H9 (cell line): ENCODE results near the gene MARCHF10. TPM values are rescaled to one million over a fixed set of nuclear protein-coding genes. Genes with fewer than 3 reads are reported as not detected.

Experiments
- DNase-seq: peaks from one replicate; pipeline ENCODE4 v3.0.0-alpha.2; 2017
- H2AFZ ChIP-seq: one replicate; pipeline ENCODE4 v1.6.1; 2013; ENCODE audit warnings: mild to moderate bottlenecking, low read length, control low read depth, moderate library complexity
- H2AK5ac ChIP-seq: 2 replicates; pipeline ENCODE4 v1.6.1; 2013; ENCODE audit warnings: low read length, control low read depth, mixed read lengths; ENCODE audit not compliant: insufficient read length
- H2BK120ac ChIP-seq: one replicate; pipeline ENCODE4 v1.6.1; 2013; ENCODE audit warnings: low read depth, mild to moderate bottlenecking, low read length, control low read depth, inconsistent platforms; ENCODE audit not compliant: poor library complexity, severe bottlenecking
- H2BK12ac ChIP-seq: 2 replicates; pipeline ENCODE4 v1.6.1; 2013; ENCODE audit warnings: low read length, control low read depth, mixed read lengths, low read depth; ENCODE audit not compliant: insufficient read length
- H2BK15ac ChIP-seq: 2 replicates; pipeline ENCODE4 v1.6.1; 2013; ENCODE audit warnings: low read depth, low read length, control low read depth
- H2BK20ac ChIP-seq: one replicate; pipeline ENCODE4 v1.6.1; 2013; ENCODE audit warnings: low read depth, mild to moderate bottlenecking, low read length, control low read depth, inconsistent platforms; ENCODE audit not compliant: poor library complexity, severe bottlenecking
- H2BK5ac ChIP-seq: 2 replicates; pipeline ENCODE4 v1.6.1; 2013; ENCODE audit warnings: low read length, control low read depth, mixed read lengths; ENCODE audit not compliant: insufficient read length
- H3K14ac ChIP-seq: 2 replicates; pipeline ENCODE4 v1.6.1; 2013; ENCODE audit warnings: low read length, control low read depth; ENCODE audit not compliant: insufficient read depth
- H3K18ac ChIP-seq: 2 replicates; pipeline ENCODE4 v1.6.1; 2013; ENCODE audit warnings: low read depth, mild to moderate bottlenecking, mixed read lengths, low read length, control low read depth; ENCODE audit not compliant: insufficient read length
- H3K23ac ChIP-seq: 2 replicates; pipeline ENCODE4 v1.6.1; 2013; ENCODE audit warnings: low read length, control low read depth, mixed read lengths, low read depth; ENCODE audit not compliant: insufficient read length
- H3K23me2 ChIP-seq: 2 replicates; pipeline ENCODE4 v1.6.1; 2013; ENCODE audit warnings: low read depth, mild to moderate bottlenecking, mixed read lengths, low read length, control low read depth; ENCODE audit not compliant: insufficient read length, poor library complexity, severe bottlenecking
- H3K27ac ChIP-seq: 2 replicates; pipeline ENCODE4 v1.5.1; 2013; ENCODE audit warnings: low read length, control low read depth, mixed read lengths, low read depth; ENCODE audit not compliant: insufficient read length
- H3K27me3 ChIP-seq: 2 replicates; pipeline ENCODE4 v1.6.1; 2013; ENCODE audit warnings: low read length, control low read depth, inconsistent platforms; ENCODE audit not compliant: insufficient read depth
- H3K4ac ChIP-seq: 2 replicates; pipeline ENCODE4 v1.6.1; 2013; ENCODE audit warnings: low read depth, mild to moderate bottlenecking, control low read depth, inconsistent platforms, low read length, moderate library complexity
- H3K4me1 ChIP-seq: 2 replicates; pipeline ENCODE4 v1.6.1; 2013; ENCODE audit warnings: low read length, control low read depth, inconsistent platforms; ENCODE audit not compliant: insufficient read depth
- H3K4me2 ChIP-seq: 2 replicates; pipeline ENCODE4 v1.6.1; 2013; ENCODE audit warnings: low read length, control low read depth, mixed read lengths; ENCODE audit not compliant: insufficient read length, insufficient read depth
- H3K56ac ChIP-seq: 2 replicates; pipeline ENCODE4 v1.6.1; 2013; ENCODE audit warnings: low read depth, mild to moderate bottlenecking, mixed read lengths, low read length, control low read depth; ENCODE audit not compliant: insufficient read length
- H3K79me1 ChIP-seq: 2 replicates; pipeline ENCODE4 v1.6.1; 2013; ENCODE audit warnings: low read depth, mild to moderate bottlenecking, moderate library complexity, low read length, control low read depth, inconsistent platforms; ENCODE audit not compliant: insufficient read depth, poor library complexity, severe bottlenecking
- H3K79me2 ChIP-seq: 2 replicates; pipeline ENCODE4 v1.6.1; 2013; ENCODE audit warnings: low read length, control low read depth, inconsistent platforms; ENCODE audit not compliant: insufficient read depth
- H3K9ac ChIP-seq: 2 replicates; pipeline ENCODE4 v1.6.1; 2013; ENCODE audit warnings: low read length, control low read depth, mixed read lengths; ENCODE audit not compliant: insufficient read length; ENCODE audit errors: extremely low read depth
- H3K9me3 ChIP-seq: one replicate; pipeline ENCODE4 v1.6.1; 2013; ENCODE audit warnings: low read depth, low read length, inconsistent platforms; ENCODE audit not compliant: control insufficient read depth
- H3T11ph ChIP-seq: one replicate; pipeline ENCODE4 v1.6.1; 2013; ENCODE audit warnings: mild to moderate bottlenecking, low read length, control low read depth, inconsistent platforms
- H4K20me1 ChIP-seq: one replicate; pipeline ENCODE4 v1.6.1; 2013; ENCODE audit not compliant: control insufficient read depth, insufficient read length, insufficient read depth
- H4K5ac ChIP-seq: 2 replicates; pipeline ENCODE4 v1.6.1; 2013; ENCODE audit warnings: low read depth, mild to moderate bottlenecking, mixed read lengths, low read length, control low read depth; ENCODE audit not compliant: insufficient read length
- H4K8ac ChIP-seq: replicated peaks from 2 replicates; pipeline ENCODE4 v1.6.1; 2013; ENCODE audit warnings: low read length, control low read depth, mixed read lengths, low read depth; ENCODE audit not compliant: insufficient read length
- H4K91ac ChIP-seq: 2 replicates; pipeline ENCODE4 v1.6.1; 2013; ENCODE audit warnings: low read depth, mild to moderate bottlenecking, moderate library complexity, mixed read lengths, low read length, control low read depth; ENCODE audit not compliant: insufficient read length
- H3K27ac Mint-ChIP-seq, 3 experiments: 2 replicates in 2 of 3; 3 replicates in 1 of 3; pipeline ENCODE4 v1.8.0; 2020 to 2021; ENCODE audit warnings: mixed read lengths in 3 of 3, mild to moderate bottlenecking in 1 of 3, moderate library complexity in 1 of 3
- H3K27me3 Mint-ChIP-seq: 2 replicates; pipeline ENCODE4 v1.8.0; 2021; ENCODE audit warnings: low read depth, mild to moderate bottlenecking, moderate library complexity, mixed read lengths
- H3K36me3 Mint-ChIP-seq, 3 experiments: 2 replicates in 2 of 3; 3 replicates in 1 of 3; pipeline ENCODE4 v1.8.0; 2020 to 2021; ENCODE audit warnings: low read depth in 3 of 3, mixed read lengths in 3 of 3; ENCODE audit not compliant: insufficient read depth in 1 of 3
- H3K4me1 Mint-ChIP-seq, 2 experiments: 2 replicates each; pipeline ENCODE4 v1.8.0; 2020; ENCODE audit warnings: mixed read lengths in 2 of 2
- H3K4me3 Mint-ChIP-seq, 2 experiments: 2 replicates in 1 of 2; 3 replicates in 1 of 2; pipeline ENCODE4 v1.8.0; 2020 to 2021; ENCODE audit warnings: mild to moderate bottlenecking in 2 of 2, mixed read lengths in 2 of 2, moderate library complexity in 1 of 2
- H3K9me3 Mint-ChIP-seq, 2 experiments: 2 replicates in 1 of 2; 3 replicates in 1 of 2; pipeline ENCODE4 v1.8.0; 2020; ENCODE audit warnings: mild to moderate bottlenecking in 2 of 2, mixed read lengths in 2 of 2, moderate library complexity in 1 of 2
- CTCF ChIP-seq: fragments of 200-600 bp; sonication (generic); conservative IDR thresholded peaks from 3 replicates; pipeline ENCODE4 v1.8.0; 2021; ENCODE audit warnings: antibody characterized with exemption, mild to moderate bottlenecking
- WGBS: extraction: QIAGEN DNeasy Blood & Tissue Kit; methylation state at CpG from one replicate; pipeline ENCODE4 v1.1.7; 2013; ENCODE audit warnings: missing lambda C conversion rate, low lambda C conversion rate, mixed read lengths; ENCODE audit not compliant: insufficient read length; ENCODE audit errors: extremely low coverage; 5-methylcytosine and 5-hydroxymethylcytosine counted together
- total RNA-seq: library from RNA; stranded (reverse); gene quantifications from 2 replicates; pipeline ENCODE4 v1.2.1, GENCODE V29; 2021

MARCHF10 gene
- total RNA-seq, 1 experiment from 2014 or later = not detected

GRCh38 chr17:62763891-62764600 is 44.1 kb downstream of the MARCHF10 start:
- WGBS = no CpG with 5 or more reads among the region's 15 CpGs
- Mint-ChIP-seq H3K9me3 (no peaks in the 10 kb centered on the region), H3K4me1 (peaks cover 35 to 43% of the 10 kb centered on the region in 2 experiments), H3K27me3 (peaks cover 8% of the 10 kb centered on the region), H3K4me3 (no peak overlapping the region), H3K36me3 (no peaks in the 10 kb centered on the region), H3K27ac (no peak overlapping the region; a peak in 1 of 7 replicates)
- H3K4ac ChIP-seq = no peak overlapping the region
- H3K14ac ChIP-seq = no peak overlapping the region
- no peak overlapping the region for H2BK20ac ChIP-seq
- no peaks in the 10 kb centered on the region for H3K79me1 ChIP-seq
- no peak overlapping the region for H4K8ac ChIP-seq
- no peaks in the 10 kb centered on the region for H3K23me2 ChIP-seq
- no peak overlapping the region for H3K27ac ChIP-seq
- no peak overlapping the region for H3K18ac ChIP-seq
- H2AFZ ChIP-seq = no peak overlapping the region
- no peak overlapping the region for H3K4me2 ChIP-seq
- H2BK120ac ChIP-seq = no peak overlapping the region
- no peak for TF ChIP-seq CTCF
- no peak overlapping the region for H3K56ac ChIP-seq
- H2AK5ac ChIP-seq = no peak overlapping the region
- H3K27me3 ChIP-seq = no peaks in the 10 kb centered on the region
- no peak overlapping the region for H2BK15ac ChIP-seq
- H2BK5ac ChIP-seq = no peak overlapping the region
- H3K79me2 ChIP-seq = no peaks in the 10 kb centered on the region
- no peak overlapping the region for H3T11ph ChIP-seq
- no peaks in the 10 kb centered on the region for H4K20me1 ChIP-seq
- no peak overlapping the region for H4K91ac ChIP-seq
- H3K4me1 ChIP-seq = no peaks in the 10 kb centered on the region; the same call in 1 of the 2 replicates
- no peak overlapping the region for H4K5ac ChIP-seq
- no peak overlapping the region for H2BK12ac ChIP-seq
- H3K9ac ChIP-seq = no peak overlapping the region
- no peaks in the 10 kb centered on the region for H3K9me3 ChIP-seq
- no peak overlapping the region for H3K23ac ChIP-seq
- DNase-seq = peak; percentile 14
